H1 (cell line): ENCODE data around the gene RCSD1. TPM values are rescaled to one million over a fixed set of nuclear protein-coding genes. Genes with fewer than 3 reads are reported as not detected.

Experiments
- CTCF ChIA-PET: fragments of 300-600 bp; sonication (Branson Sonifier 250); formaldehyde crosslinking; loops from one replicate; lab custom pipeline; 2021; ENCODE audit not compliant: partially characterized antibody; lab: Charles Lee
- POLR2A ChIA-PET: fragments of 300-600 bp; sonication (Branson Sonifier 250); formaldehyde crosslinking; loops from one replicate; lab custom pipeline; 2021; ENCODE audit warnings: inconsistent platforms; ENCODE audit not compliant: partially characterized antibody; lab: Charles Lee
- DNase-seq, 2 experiments: peaks; one replicate each; pipeline versions ENCODE4 v3.0.0 to v3.0.0-alpha.2; 2010 to 2022; ENCODE audit warnings: low spot score in 2 of 2, low read depth in 1 of 2, mixed read lengths in 1 of 2
- FAIRE-seq: peaks from 2 replicates; lab custom pipeline; 2011; peaks lifted over from hg19 to GRCh38; lab: Jason Lieb, UNC
- H2AFZ ChIP-seq: 2 replicates; pipeline ENCODE4 v1.8.1; 2012; ENCODE audit warnings: low read length, inconsistent platforms
- H2AK5ac ChIP-seq: 2 replicates; pipeline ENCODE4 v1.6.1; 2013; ENCODE audit warnings: low read depth, low read length
- H2BK120ac ChIP-seq: replicated peaks from 2 replicates; pipeline ENCODE3; 2013; ENCODE audit warnings: low read depth, low read length, inconsistent platforms
- H2BK12ac ChIP-seq: 2 replicates; pipeline ENCODE4 v1.6.1; 2013; ENCODE audit warnings: low read depth, low read length
- H2BK15ac ChIP-seq: 2 replicates; pipeline ENCODE4 v1.6.1; 2013; ENCODE audit warnings: low read length
- H2BK20ac ChIP-seq: 2 replicates; pipeline ENCODE4 v1.6.1; 2013; ENCODE audit warnings: low read length
- H2BK5ac ChIP-seq: 2 replicates; pipeline ENCODE4 v1.6.1; 2013; ENCODE audit warnings: low read depth, low read length
- H3K14ac ChIP-seq: 2 replicates; pipeline ENCODE4 v1.6.1; 2013; ENCODE audit warnings: inconsistent platforms; ENCODE audit not compliant: insufficient read length
- H3K18ac ChIP-seq: 2 replicates; pipeline ENCODE4 v1.6.1; 2013; ENCODE audit warnings: low read length; ENCODE audit errors: extremely low read depth
- H3K23ac ChIP-seq: 2 replicates; pipeline ENCODE4 v1.6.1; 2013; ENCODE audit warnings: inconsistent platforms; ENCODE audit not compliant: insufficient read length
- H3K23me2 ChIP-seq: 2 replicates; pipeline ENCODE4 v1.6.1; 2013; ENCODE audit warnings: low read depth, low read length
- H3K27ac ChIP-seq: 2 replicates; pipeline ENCODE4 v1.6.1; 2011; ENCODE audit warnings: low read depth, low read length, inconsistent platforms
- H3K27me3 ChIP-seq, 4 experiments: replicated peaks in 1 of 4; 1 replicate in 1 of 4; 2 replicates in 3 of 4; pipeline versions ENCODE4 v1.6.1 to v1.8.1; 2011 to 2013; ENCODE audit warnings: low read length in 3 of 4, mild to moderate bottlenecking in 3 of 4, inconsistent platforms in 2 of 4, mixed read lengths in 2 of 4, moderate library complexity in 1 of 4; ENCODE audit not compliant: control insufficient read depth in 3 of 4, insufficient read depth in 3 of 4; ENCODE audit errors: extremely low read depth in 1 of 4
- H3K36me3 ChIP-seq, 4 experiments: 2 replicates each; pipeline versions ENCODE4 v1.6.1 to v1.8.1; 2011 to 2013; ENCODE audit warnings: mild to moderate bottlenecking in 4 of 4, low read length in 3 of 4, moderate library complexity in 2 of 4, control low read depth in 1 of 4, inconsistent platforms in 1 of 4; ENCODE audit not compliant: insufficient read depth in 4 of 4, control insufficient read depth in 2 of 4
- H3K4ac ChIP-seq: replicated peaks from 2 replicates; pipeline ENCODE3; 2013; ENCODE audit warnings: low read length, low read depth, mixed read lengths, inconsistent platforms; ENCODE audit not compliant: insufficient read length
- H3K4me1 ChIP-seq, 4 experiments: replicated peaks in 1 of 4; 1 replicate in 1 of 4; 2 replicates in 3 of 4; pipeline versions ENCODE4 v1.6.1 to v1.8.1; 2011 to 2013; ENCODE audit warnings: low read length in 3 of 4, inconsistent platforms in 2 of 4, mixed read lengths in 1 of 4; ENCODE audit not compliant: insufficient read depth in 4 of 4, control insufficient read depth in 3 of 4
- H3K4me2 ChIP-seq, 2 experiments: 2 replicates each; pipeline versions ENCODE4 v1.6.1 to v1.8.1; 2011 to 2013; ENCODE audit warnings: low read depth in 2 of 2, low read length in 2 of 2, control low read depth in 1 of 2, inconsistent platforms in 1 of 2, mild to moderate bottlenecking in 1 of 2; ENCODE audit not compliant: insufficient read depth in 1 of 2
- H3K4me3 ChIP-seq, 4 experiments: fragments of 200-600, 300-600 bp in 1 of 4; sonication (generic), shearing (Covaris generic), sonication (Bioruptor Twin) in 1 of 4; 2 replicates each; pipeline versions ENCODE4 v1.5.1 to v1.8.1; 2011 to 2016; ENCODE audit warnings: low read length in 4 of 4, low read depth in 3 of 4, control low read depth in 2 of 4, inconsistent platforms in 2 of 4, mild to moderate bottlenecking in 2 of 4, mixed read lengths in 1 of 4, moderate library complexity in 1 of 4; ENCODE audit not compliant: insufficient read depth in 2 of 4; ENCODE audit errors: extremely low read depth in 1 of 4
- H3K56ac ChIP-seq: replicated peaks from 2 replicates; pipeline ENCODE3; 2013; ENCODE audit warnings: low read depth, mild to moderate bottlenecking, mixed read lengths, low read length, inconsistent platforms; ENCODE audit not compliant: insufficient read length
- H3K79me1 ChIP-seq: 2 replicates; pipeline ENCODE4 v1.6.1; 2013; ENCODE audit warnings: low read depth, low read length, control low read depth
- H3K79me2 ChIP-seq, 2 experiments: 2 replicates each; pipeline versions ENCODE4 v1.6.1 to v1.8.1; 2012 to 2013; ENCODE audit warnings: low read length in 2 of 2, mild to moderate bottlenecking in 2 of 2, inconsistent platforms in 1 of 2; ENCODE audit not compliant: insufficient read depth in 2 of 2, control insufficient read depth in 1 of 2
- H3K9ac ChIP-seq, 4 experiments: replicated peaks in 1 of 4; 1 replicate in 1 of 4; 2 replicates in 3 of 4; pipeline versions ENCODE4 v1.6.1 to v1.8.1; 2011 to 2013; ENCODE audit warnings: low read depth in 3 of 4, low read length in 3 of 4, control low read depth in 2 of 4, mild to moderate bottlenecking in 2 of 4, moderate library complexity in 2 of 4, inconsistent platforms in 1 of 4; ENCODE audit errors: extremely low read depth in 1 of 4
- H3K9me3 ChIP-seq, 2 experiments: 2 replicates each; pipeline versions ENCODE4 v1.6.1 to v1.8.1; 2012 to 2013; ENCODE audit warnings: mild to moderate bottlenecking in 2 of 2, moderate library complexity in 2 of 2, control low read depth in 1 of 2, inconsistent platforms in 1 of 2, low read depth in 1 of 2, low read length in 1 of 2, mixed read lengths in 1 of 2; ENCODE audit not compliant: insufficient read depth in 2 of 2
- H4K20me1 ChIP-seq, 2 experiments: replicated peaks in 1 of 2; 2 replicates each; pipeline versions ENCODE3 to v1.8.1; 2011 to 2013; ENCODE audit warnings: inconsistent platforms in 2 of 2, low read length in 2 of 2, mild to moderate bottlenecking in 1 of 2; ENCODE audit not compliant: insufficient read depth in 2 of 2, control insufficient read depth in 1 of 2
- H4K5ac ChIP-seq: 2 replicates; pipeline ENCODE4 v1.6.1; 2013; ENCODE audit warnings: low read length, low read depth, mixed read lengths, inconsistent platforms; ENCODE audit not compliant: insufficient read length
- H4K8ac ChIP-seq: 2 replicates; pipeline ENCODE4 v1.8.0; 2013; ENCODE audit warnings: mild to moderate bottlenecking, moderate library complexity, low read length, inconsistent platforms; ENCODE audit not compliant: insufficient read depth; ENCODE audit errors: extremely low read depth
- H4K91ac ChIP-seq: replicated peaks from 2 replicates; pipeline ENCODE3; 2013; ENCODE audit warnings: low read length, mixed read lengths, inconsistent platforms; ENCODE audit not compliant: insufficient read length
- ATF3 ChIP-seq: IDR thresholded peaks from 2 replicates; pipeline ENCODE4 v1.6.1; 2011; ENCODE audit warnings: low read depth, mild to moderate bottlenecking, low read length; ENCODE audit not compliant: insufficient read depth
- BRCA1 ChIP-seq: IDR thresholded peaks from 2 replicates; pipeline ENCODE4 v1.6.1; 2012; ENCODE audit warnings: low read depth, low read length, improper control_type of control experiment
- CBX5 ChIP-seq: fragments of 300-800, 300-1000 bp; sonication (generic); IDR thresholded peaks from 2 replicates; pipeline ENCODE4 v1.7.1; 2016; ENCODE audit warnings: antibody characterized with exemption, low read length, low read depth
- CBX8 ChIP-seq: fragments of 300-800, 300-1000 bp; sonication (generic); IDR thresholded peaks from 2 replicates; pipeline ENCODE4 v1.7.1; 2016; ENCODE audit warnings: low read depth, low read length, borderline replicate concordance
- CEBPB ChIP-seq: IDR thresholded peaks from 2 replicates; pipeline ENCODE4 v1.6.1; 2012; ENCODE audit warnings: low read depth, low read length
- EZH2 ChIP-seq: fragments of 200-600 bp; sonication (generic); IDR thresholded peaks from 2 replicates; pipeline ENCODE4 v1.7.1; 2012; ENCODE audit warnings: low read depth, mild to moderate bottlenecking, moderate library complexity, low read length, inconsistent platforms; ENCODE audit not compliant: severe bottlenecking
- GTF2F1 ChIP-seq: IDR thresholded peaks from 2 replicates; pipeline ENCODE4 v1.6.1; 2012; ENCODE audit warnings: low read depth, low read length, improper control_type of control experiment, borderline replicate concordance
- HDAC6 ChIP-seq: IDR thresholded peaks from one replicate; pipeline ENCODE4 v1.7.1; 2012; ENCODE audit warnings: low read depth, mild to moderate bottlenecking, inconsistent platforms, low read length, moderate library complexity
- MAFK ChIP-seq: IDR thresholded peaks from 2 replicates; pipeline ENCODE4 v1.6.1; 2012; ENCODE audit warnings: low read depth, mild to moderate bottlenecking, improper control_type of control experiment, low read length
- NRF1 ChIP-seq: IDR thresholded peaks from 2 replicates; pipeline ENCODE4 v1.6.1; 2011; ENCODE audit warnings: mild to moderate bottlenecking, low read depth, low read length, improper control_type of control experiment
- POLR2AphosphoS5 ChIP-seq: IDR thresholded peaks from 2 replicates; pipeline ENCODE4 v1.6.1; 2011; ENCODE audit warnings: low read depth, low read length
- RBBP5 ChIP-seq: IDR thresholded peaks from 2 replicates; pipeline ENCODE4 v1.7.1; 2012; ENCODE audit warnings: low read depth, mild to moderate bottlenecking, inconsistent platforms, low read length, moderate library complexity, borderline replicate concordance
- RFX5 ChIP-seq: IDR thresholded peaks from 2 replicates; pipeline ENCODE4 v1.6.1; 2011; ENCODE audit warnings: low read depth, low read length, improper control_type of control experiment, borderline replicate concordance
- SP1 ChIP-seq: IDR thresholded peaks from 2 replicates; pipeline ENCODE4 v1.6.1; 2011; ENCODE audit warnings: low read depth, low read length
- SP2 ChIP-seq: IDR thresholded peaks from 2 replicates; pipeline ENCODE4 v1.6.1; 2012; ENCODE audit warnings: mild to moderate bottlenecking, low read length, inconsistent platforms
- WGBS, 2 experiments: shearing (Covaris generic) in 1 of 2; methylation state at CpG; one replicate each; pipeline versions ENCODE4 v1.1.6 to v1.1.7; 2013 to 2015; ENCODE audit warnings: low lambda C conversion rate in 2 of 2, mixed read lengths in 2 of 2, inconsistent platforms in 1 of 2, low coverage in 1 of 2, missing lambda C conversion rate in 1 of 2; ENCODE audit not compliant: insufficient replicate concordance in 2 of 2, insufficient coverage in 1 of 2, insufficient read length in 1 of 2; ENCODE audit errors: extremely low coverage in 1 of 2, missing lambda C conversion rate in 1 of 2; 5-methylcytosine and 5-hydroxymethylcytosine counted together
- polyA plus RNA-seq, 7 experiments: library from polyadenylated mRNA; depleted of rRNA in 3 of 7; stranded (reverse) in 5 of 7; unstranded in 2 of 7; fragments of >200 nt in 5 of 7; fragments of 200-250 nt in 2 of 7; gene quantifications; 1 replicate in 5 of 7; 2 replicates in 1 of 7; 4 replicates in 1 of 7; pipeline versions ENCODE4 v1.2.1 to v1.2.3, GENCODE V29; 2011 to 2013; ENCODE audit warnings: missing spikeins in 2 of 7, mixed read lengths in 2 of 7
- total RNA-seq: library from RNA; stranded (reverse); fragmentation: NEBNext Ultra II Directional; extraction: Animal tissue kit (Norgen Biotek cat#: 25700); gene quantifications from 2 replicates; pipeline ENCODE4 v1.2.1, GENCODE V29; 2021

RCSD1 gene
- total and polyA plus RNA-seq, 2 of the 8 experiments (the other 6 are each of a cell fraction or from before 2014, with no cell fraction given) = 0.47 to 0.69 TPM

- Histone ChIP-seq H3K27ac (no peak overlapping the region), H2BK12ac (no peak overlapping the region), H3K14ac (no peak overlapping the region), H3K56ac (no peak overlapping the region), H3K23ac (no peak overlapping the region), H4K8ac (no peak overlapping the region), H3K27me3 (peaks cover 0 to 1% (median 0%) of the 10 kb centered on the region in 4 experiments; a peak in 1 of 7 replicates), H2AFZ (no peak overlapping the region), H2BK20ac (no peak overlapping the region), H3K4ac (no peak overlapping the region), H3K4me2 (no peak overlapping the region), H2BK15ac (no peak overlapping the region), H2AK5ac (no peak overlapping the region), H3K36me3 (no peaks in the 10 kb centered on the region), H3K9ac (no peak overlapping the region), H3K23me2 (no peaks in the 10 kb centered on the region), H2BK5ac (no peak overlapping the region), H4K91ac (no peak overlapping the region), H3K4me1 (peaks cover 0 to 9% (median 5%) of the 10 kb centered on the region in 4 experiments; a peak in 5 of 7 replicates), H4K5ac (no peak overlapping the region), H4K20me1 (no peaks in the 10 kb centered on the region), H2BK120ac (no peak overlapping the region), H3K79me1 (no peaks in the 10 kb centered on the region), H3K4me3 (no peak overlapping the region), H3K79me2 (no peaks in the 10 kb centered on the region), H3K18ac (no peak overlapping the region), H3K9me3 (no peaks in the 10 kb centered on the region)
- ChIA-PET CTCF (interaction anchor here (0.8 to 1.5 kb wide), 2 partner anchors 14 to 27 kb away, joined by 3 to 4 read pairs; no protein-coding TSS in a partner anchor), POLR2A (no interaction called here)
- no peak for DNase-seq
- WGBS, 2 experiments = 88% methylated on average over 1 of the region's 1 CpG; no CpG with 5 or more reads in 1 of the 2 experiments
- no peak for FAIRE-seq
- TF ChIP-seq NRF1 = no peak
- no peak for TF ChIP-seq CBX5
- no peak for TF ChIP-seq RBBP5
- TF ChIP-seq POLR2AphosphoS5 = no peak
- no peak for TF ChIP-seq HDAC6
- no peak for TF ChIP-seq MAFK
- no peak for TF ChIP-seq BRCA1
- no peak for TF ChIP-seq SP2
- no peak for TF ChIP-seq CEBPB
- TF ChIP-seq SP1 = no peak
- TF ChIP-seq CBX8 = no peak
- no peak for TF ChIP-seq ATF3
- no peak for TF ChIP-seq EZH2
- no peak for TF ChIP-seq GTF2F1
- TF ChIP-seq RFX5 = no peak
Measured at GRCh38 chr1:167614851-167615250, 15.2 kb upstream of the RCSD1 start.
